SK-N-SH (cell line): Measurements from ENCODE around the gene SHBG.

ENCODE experiments used
- CTCF ChIP-seq: fragments of 200-600 bp; sonication (generic); IDR thresholded peaks from 2 replicates; pipeline ENCODE4 v1.6.1; 2017; ENCODE audit warnings: antibody characterized with exemption, mild to moderate bottlenecking, moderate library complexity
- SIN3A ChIP-seq: IDR thresholded peaks from 2 replicates; pipeline ENCODE4 v1.6.1; 2012; ENCODE audit warnings: low read depth, mild to moderate bottlenecking, low read length, moderate library complexity, borderline replicate concordance
- TF ChIP-seq, protein P1 (sequence below): fragments of 150-350 bp; IDR thresholded peaks from 2 replicates; pipeline ENCODE4 v1.6.1; 2017; ENCODE audit warnings: antibody characterized with exemption, low read length, low read depth, borderline replicate concordance
- TF ChIP-seq, protein P2 (sequence below): fragments of 150-350 bp; IDR thresholded peaks from 2 replicates; pipeline ENCODE4 v1.6.1; 2016; ENCODE audit warnings: mild to moderate bottlenecking, low read depth, low read length

DNA sequence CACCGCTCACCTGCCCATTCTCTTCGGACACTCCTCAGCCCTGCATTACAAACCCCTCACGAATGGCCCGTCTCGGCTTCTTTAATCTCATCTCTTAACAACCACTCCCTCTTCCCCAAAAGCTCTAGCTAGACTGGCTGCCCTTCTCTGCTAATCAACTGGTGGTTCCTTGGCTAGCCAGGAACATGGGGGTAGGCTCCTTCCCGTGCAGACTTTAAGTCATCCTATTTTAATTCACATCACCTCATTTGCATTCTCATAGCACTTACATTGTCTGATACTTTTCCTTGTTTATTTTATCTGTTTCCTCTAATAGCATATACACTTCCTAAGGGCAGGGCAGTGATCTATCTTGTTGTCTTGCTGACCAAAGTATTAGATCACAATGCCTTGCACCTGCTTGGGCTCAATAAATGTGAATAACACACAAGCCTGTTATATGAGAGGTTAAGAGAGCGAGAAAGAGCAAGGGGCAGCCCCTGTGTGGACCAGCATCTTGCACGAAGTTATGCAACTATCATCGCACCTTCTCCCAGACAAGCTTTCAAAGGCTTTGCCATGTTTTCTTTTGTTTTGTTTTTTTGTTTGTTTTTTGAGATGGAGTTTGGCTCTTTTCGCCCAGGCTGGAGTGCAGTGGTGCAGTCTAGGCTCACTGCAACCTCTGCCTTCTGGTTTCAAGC, 47.6 kb downstream of the SHBG start:
- TF ChIP-seq CTCF (no peak), SIN3A (no peak)
- TF ChIP-seq, protein P1, sequence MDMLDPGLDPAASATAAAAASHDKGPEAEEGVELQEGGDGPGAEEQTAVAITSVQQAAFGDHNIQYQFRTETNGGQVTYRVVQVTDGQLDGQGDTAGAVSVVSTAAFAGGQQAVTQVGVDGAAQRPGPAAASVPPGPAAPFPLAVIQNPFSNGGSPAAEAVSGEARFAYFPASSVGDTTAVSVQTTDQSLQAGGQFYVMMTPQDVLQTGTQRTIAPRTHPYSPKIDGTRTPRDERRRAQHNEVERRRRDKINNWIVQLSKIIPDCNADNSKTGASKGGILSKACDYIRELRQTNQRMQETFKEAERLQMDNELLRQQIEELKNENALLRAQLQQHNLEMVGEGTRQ, result no peak
- TF ChIP-seq, protein P2, sequence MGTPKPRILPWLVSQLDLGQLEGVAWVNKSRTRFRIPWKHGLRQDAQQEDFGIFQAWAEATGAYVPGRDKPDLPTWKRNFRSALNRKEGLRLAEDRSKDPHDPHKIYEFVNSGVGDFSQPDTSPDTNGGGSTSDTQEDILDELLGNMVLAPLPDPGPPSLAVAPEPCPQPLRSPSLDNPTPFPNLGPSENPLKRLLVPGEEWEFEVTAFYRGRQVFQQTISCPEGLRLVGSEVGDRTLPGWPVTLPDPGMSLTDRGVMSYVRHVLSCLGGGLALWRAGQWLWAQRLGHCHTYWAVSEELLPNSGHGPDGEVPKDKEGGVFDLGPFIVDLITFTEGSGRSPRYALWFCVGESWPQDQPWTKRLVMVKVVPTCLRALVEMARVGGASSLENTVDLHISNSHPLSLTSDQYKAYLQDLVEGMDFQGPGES, result no peak
